BLaER1 treated with 17β-estradiol and CSF1 and Interleukin-3, amounts not matched to agents 10 nM and 100 nM (cell line): Measurements from ENCODE around the gene HK1.

Source experiments
- H3K27ac ChIP-seq, 11 experiments: shearing (Covaris generic); formaldehyde crosslinking; 2 replicates each; pipeline ENCODE4 v1.8.1; 2022
- H3K27me3 ChIP-seq, 11 experiments: shearing (Covaris generic); formaldehyde crosslinking; 2 replicates each; pipeline ENCODE4 v1.8.1; 2022
- H3K36me3 ChIP-seq, 11 experiments: shearing (Covaris generic); formaldehyde crosslinking; 2 replicates each; pipeline ENCODE4 v1.8.1; 2022
- H3K4me1 ChIP-seq, 10 experiments: shearing (Covaris generic); formaldehyde crosslinking; 2 replicates each; pipeline ENCODE4 v1.8.1; 2022
- H3K4me2 ChIP-seq, 11 experiments: shearing (Covaris generic); formaldehyde crosslinking; 2 replicates each; pipeline ENCODE4 v1.8.1; 2022
- H3K4me3 ChIP-seq, 10 experiments: shearing (Covaris generic); formaldehyde crosslinking; 2 replicates each; pipeline ENCODE4 v1.8.1; 2022
- H3K9ac ChIP-seq, 11 experiments: shearing (Covaris generic); formaldehyde crosslinking; 2 replicates each; pipeline ENCODE4 v1.8.1; 2022
- H3K9me3 ChIP-seq, 11 experiments: shearing (Covaris generic); formaldehyde crosslinking; replicated peaks in 1 of 11; 2 replicates each; pipeline ENCODE4 v1.8.1; 2022
- H4K20me1 ChIP-seq, 11 experiments: shearing (Covaris generic); formaldehyde crosslinking; 2 replicates each; pipeline ENCODE4 v1.8.1; 2022
- Cebpa-rat ChIP-seq, 11 experiments: shearing (Covaris generic); IDR thresholded peaks; 2 replicates each; pipeline ENCODE4 v1.8.1; 2022

Gene HK1

DNA sequence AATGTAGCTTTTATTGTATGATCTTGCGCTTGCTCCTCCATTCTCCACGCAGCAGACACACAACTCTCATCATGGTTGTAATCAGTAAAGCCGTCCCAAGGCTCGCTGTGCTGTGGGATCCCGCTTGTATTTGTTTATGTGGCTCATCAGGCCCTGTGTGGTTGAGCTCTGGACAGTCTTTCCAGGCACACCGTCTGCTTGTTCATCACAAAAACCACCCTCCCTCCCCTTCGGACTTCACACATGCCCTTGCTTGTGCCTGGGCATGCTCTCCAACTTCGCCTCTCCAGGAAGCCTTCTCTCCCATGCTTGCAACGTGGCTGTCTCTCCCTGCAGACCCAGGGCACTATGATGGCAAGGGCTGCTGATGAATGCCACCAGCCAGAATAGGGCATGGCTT lies 62.4 kb downstream of the HK1 start:
- H3K9ac ChIP-seq, result 0 out of 22 replicates have a peak overlapping the region, but pooled peaks of 2 of the 11 experiments have one; percentile 14 to 16
- H3K4me3 ChIP-seq, result no peak overlapping the region
- no peak for TF ChIP-seq Cebpa-rat (IDR thresholded peaks at IDR 0.05)
- peaks cover 0 to 52% (median 15%) of the 10 kb centered on the region in 11 experiments; a peak in 10 of 22 replicates for H4K20me1 ChIP-seq
- H3K36me3 ChIP-seq, result peaks cover 0 to 36% (median 14%) of the 10 kb centered on the region in 11 experiments; a peak in 13 of 22 replicates
- no peaks in the 10 kb centered on the region for H3K9me3 ChIP-seq
- H3K27ac ChIP-seq, result peak overlapping the region in 7 of 11 experiments; percentile 0 to 49 (median 19); a peak in 8 of 22 replicates
- peaks cover 83 to 100% (median 97%) of the 10 kb centered on the region in 10 experiments for H3K4me1 ChIP-seq
- peak overlapping the region; percentile 17 to 100 (median 87); a peak in 21 of 22 replicates for H3K4me2 ChIP-seq
- no peaks in the 10 kb centered on the region for H3K27me3 ChIP-seq

DNA sequence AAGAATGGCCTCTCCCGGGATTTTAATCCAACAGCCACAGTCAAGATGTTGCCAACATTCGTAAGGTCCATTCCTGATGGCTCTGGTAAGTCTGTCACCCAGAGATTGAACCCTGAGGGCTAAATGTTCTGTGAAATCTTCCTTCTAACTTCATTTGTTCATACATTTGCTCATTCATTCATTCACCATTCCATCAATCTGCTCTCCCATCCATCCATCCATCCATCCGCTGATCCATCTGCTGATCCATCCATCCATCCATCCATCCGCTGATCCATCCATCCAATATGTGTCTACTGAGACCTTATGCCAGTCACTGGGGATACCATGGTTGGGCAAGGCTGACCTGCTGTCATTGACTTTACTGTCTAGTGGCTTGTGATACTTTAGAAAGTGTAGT lies 65.6 kb downstream of the HK1 start:
- TF ChIP-seq Cebpa-rat (IDR thresholded peaks at IDR 0.05), result no peak
- Histone ChIP-seq H3K9ac (peak overlapping the region in 6 of 11 experiments; percentile 39 to 75 (median 68); a peak in 7 of 22 replicates), H3K4me2 (peak overlapping the region; percentile 74 to 98 (median 83))

DNA sequence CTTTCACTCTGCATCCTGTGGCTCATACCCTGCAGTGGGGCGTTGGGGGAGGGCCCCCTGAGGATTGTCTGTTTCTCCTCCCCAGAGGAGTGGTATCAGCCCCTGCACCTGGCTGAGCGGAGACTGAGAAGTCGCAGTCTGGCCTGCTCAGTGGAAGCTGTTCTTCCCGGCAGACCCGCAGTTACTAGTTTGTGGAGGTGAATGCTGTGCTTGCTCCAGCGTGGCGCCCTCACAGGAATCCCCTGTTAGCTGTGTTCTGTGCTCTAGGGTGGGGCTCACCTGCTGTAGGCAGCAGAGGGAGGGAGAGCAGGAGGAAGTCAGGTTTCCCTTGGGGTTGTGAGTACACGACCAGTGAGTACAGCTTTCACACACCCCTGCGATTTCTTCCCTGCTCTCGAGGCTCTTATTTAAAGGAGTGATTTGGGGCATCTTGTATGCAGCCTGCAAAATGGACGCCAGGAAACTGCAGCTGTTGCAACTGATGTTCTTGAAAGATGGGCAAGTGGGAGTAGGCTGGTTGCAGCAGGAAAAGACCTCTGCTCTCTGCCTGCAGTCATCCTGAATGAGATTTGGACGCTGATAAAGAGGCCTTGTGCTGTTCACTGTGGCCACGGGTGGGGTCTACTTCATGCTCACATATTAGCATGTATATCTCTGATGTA lies 66.4 kb downstream of the HK1 start:
- no peaks in the 10 kb centered on the region for H3K27me3 ChIP-seq
- peaks cover 83 to 100% (median 97%) of the 10 kb centered on the region in 10 experiments for H3K4me1 ChIP-seq
- H3K4me2 ChIP-seq, result peak overlapping the region; percentile 74 to 98 (median 83)
- H3K36me3 ChIP-seq, result peaks cover 5 to 65% (median 33%) of the 10 kb centered on the region in 11 experiments; a peak in 21 of 22 replicates
- peak overlapping the region in 6 of 10 experiments; percentile 4 to 27 (median 14); a peak in 5 of 20 replicates for H3K4me3 ChIP-seq
- H3K27ac ChIP-seq, result peak overlapping the region in 9 of 11 experiments; percentile 9 to 83 (median 60); a peak in 17 of 22 replicates
- H3K9me3 ChIP-seq, result no peaks in the 10 kb centered on the region
- H3K9ac ChIP-seq, result peak overlapping the region in 9 of 11 experiments; percentile 39 to 75 (median 54); a peak in 17 of 22 replicates
- H4K20me1 ChIP-seq, result peaks cover 0 to 83% (median 9%) of the 10 kb centered on the region in 11 experiments; a peak in 10 of 22 replicates
- TF ChIP-seq Cebpa-rat (IDR thresholded peaks at IDR 0.05), result no peak

More for the DNA sequence above, 65.6 kb downstream of the HK1 start:
- H3K36me3 ChIP-seq, result peaks cover 0 to 60% (median 28%) of the 10 kb centered on the region in 11 experiments; a peak in 15 of 22 replicates
- no peaks in the 10 kb centered on the region for H3K27me3 ChIP-seq
- peak overlapping the region in 2 of 10 experiments; percentile 10 to 17; a peak in 1 of 20 replicates for H3K4me3 ChIP-seq
- peak overlapping the region in 8 of 11 experiments; percentile 10 to 83 (median 68); a peak in 14 of 22 replicates for H3K27ac ChIP-seq
- peaks cover 0 to 76% (median 9%) of the 10 kb centered on the region in 11 experiments; a peak in 10 of 22 replicates for H4K20me1 ChIP-seq
- no peaks in the 10 kb centered on the region for H3K9me3 ChIP-seq
- peaks cover 85 to 100% (median 97%) of the 10 kb centered on the region in 10 experiments for H3K4me1 ChIP-seq

DNA sequence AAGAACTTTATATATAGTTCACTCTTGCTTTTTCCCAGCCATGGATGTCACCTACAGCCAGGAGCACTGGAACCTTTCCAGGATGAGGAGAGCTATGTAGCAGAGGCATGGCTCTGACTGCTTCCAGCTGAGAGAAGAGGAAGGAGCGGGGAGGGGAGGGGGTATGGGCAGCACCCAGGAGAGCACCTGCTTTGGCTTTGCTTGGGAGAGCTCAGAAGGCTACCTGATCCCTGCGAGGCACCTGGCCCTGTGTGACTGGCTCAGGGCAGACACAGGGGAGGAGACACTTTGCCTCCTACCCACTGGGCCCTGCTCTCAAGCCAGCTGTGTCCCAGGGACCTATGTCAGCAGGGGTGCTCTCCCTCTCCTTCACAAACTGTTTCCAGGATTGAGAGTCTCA lies 67.1 kb downstream of the HK1 start:
- Histone ChIP-seq H3K4me2 (peak overlapping the region; percentile 74 to 98 (median 83)), H3K4me1 (peaks cover 79 to 100% (median 93%) of the 10 kb centered on the region in 10 experiments), H3K36me3 (peaks cover 12 to 72% (median 40%) of the 10 kb centered on the region in 11 experiments; a peak in 21 of 22 replicates), H3K9ac (peak overlapping the region in 6 of 11 experiments; percentile 6 to 75 (median 68); a peak in 11 of 22 replicates), H3K9me3 (no peaks in the 10 kb centered on the region), H3K27ac (peak overlapping the region in 9 of 11 experiments; percentile 18 to 83 (median 60); a peak in 17 of 22 replicates), H3K4me3 (peak overlapping the region in 2 of 10 experiments; percentile 21 to 27; a peak in 4 of 20 replicates), H4K20me1 (peaks cover 0 to 89% (median 9%) of the 10 kb centered on the region in 11 experiments; a peak in 10 of 22 replicates), H3K27me3 (no peaks in the 10 kb centered on the region)
- TF ChIP-seq Cebpa-rat (IDR thresholded peaks at IDR 0.05), result no peak

DNA sequence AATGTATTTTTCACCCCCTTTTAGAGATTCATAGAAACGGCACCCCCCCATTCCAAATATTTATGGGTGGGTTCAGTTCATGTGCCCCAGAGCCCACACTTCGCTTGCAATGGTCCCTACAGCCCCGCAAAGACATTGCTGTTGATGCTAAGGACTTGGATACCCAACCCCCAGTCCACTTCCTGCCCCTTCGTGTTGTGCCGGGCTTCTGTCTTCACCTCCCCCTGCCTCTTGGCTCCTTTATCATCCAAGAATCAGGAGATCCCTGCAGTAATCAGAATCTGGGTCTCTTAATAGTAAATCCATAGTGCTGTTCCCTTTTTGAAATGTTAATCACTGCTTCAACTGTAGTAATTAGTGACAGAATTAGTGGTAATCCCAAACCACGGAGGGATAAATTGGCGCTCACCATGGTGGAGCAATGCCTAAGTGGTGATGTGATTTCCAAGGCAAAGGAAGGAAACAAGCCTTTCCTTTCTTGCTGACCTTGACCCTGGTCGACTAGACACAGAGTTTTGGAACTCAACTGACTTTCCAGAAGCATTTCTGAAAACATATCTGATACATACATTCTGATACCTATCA lies 67.7 kb downstream of the HK1 start:
- H3K27ac ChIP-seq, result peak overlapping the region in 10 of 11 experiments; percentile 18 to 83 (median 58); a peak in 18 of 22 replicates
- no peaks in the 10 kb centered on the region for H3K9me3 ChIP-seq
- H3K4me3 ChIP-seq, result no peak overlapping the region; a peak in 2 of 20 replicates
- H3K4me1 ChIP-seq, result peaks cover 73 to 96% (median 87%) of the 10 kb centered on the region in 10 experiments
- peak overlapping the region; percentile 74 to 98 (median 83) for H3K4me2 ChIP-seq
- H3K9ac ChIP-seq, result peak overlapping the region in 6 of 11 experiments; percentile 6 to 75 (median 68); a peak in 5 of 22 replicates
- H3K36me3 ChIP-seq, result peaks cover 13 to 76% (median 43%) of the 10 kb centered on the region in 11 experiments; a peak in 21 of 22 replicates
- TF ChIP-seq Cebpa-rat (IDR thresholded peaks at IDR 0.05), result no peak
- H4K20me1 ChIP-seq, result peaks cover 0 to 85% (median 9%) of the 10 kb centered on the region in 11 experiments; a peak in 9 of 22 replicates
- no peaks in the 10 kb centered on the region for H3K27me3 ChIP-seq

DNA sequence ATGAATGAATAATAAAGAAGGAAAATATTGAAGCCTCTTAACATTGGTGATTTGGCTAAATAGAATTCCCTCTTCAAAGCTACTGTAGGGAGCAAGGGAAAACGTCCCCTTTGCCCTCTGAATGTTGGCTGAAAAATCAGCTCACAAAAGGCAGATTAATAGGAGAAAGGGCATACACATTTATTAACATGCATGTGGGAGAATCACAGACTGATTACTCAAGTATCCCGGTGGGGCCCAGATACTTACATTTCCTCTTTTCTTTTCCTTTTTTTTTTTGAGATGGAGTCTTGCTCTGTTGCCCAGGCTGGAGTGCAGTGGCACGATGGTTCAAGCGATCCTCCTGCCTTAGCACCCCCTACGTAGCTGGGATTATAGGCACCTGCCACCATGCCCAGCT lies 68.5 kb downstream of the HK1 start:
- no peaks in the 10 kb centered on the region for H3K27me3 ChIP-seq
- peak overlapping the region in 2 of 10 experiments; percentile 10 to 18; a peak in 1 of 20 replicates for H3K4me3 ChIP-seq
- peaks cover 0 to 84% (median 9%) of the 10 kb centered on the region in 11 experiments; a peak in 9 of 22 replicates for H4K20me1 ChIP-seq
- H3K4me1 ChIP-seq, result peaks cover 69 to 91% (median 79%) of the 10 kb centered on the region in 10 experiments
- peaks cover 13 to 83% (median 43%) of the 10 kb centered on the region in 11 experiments; a peak in 21 of 22 replicates for H3K36me3 ChIP-seq
- no peak for TF ChIP-seq Cebpa-rat (IDR thresholded peaks at IDR 0.05)
- peak overlapping the region; percentile 74 to 98 (median 83) for H3K4me2 ChIP-seq
- no peaks in the 10 kb centered on the region for H3K9me3 ChIP-seq
- peak overlapping the region in 7 of 11 experiments; percentile 18 to 80 (median 55); a peak in 9 of 22 replicates for H3K27ac ChIP-seq
- peak overlapping the region in 1 of 11 experiments; percentile 10; a peak in 1 of 22 replicates for H3K9ac ChIP-seq

DNA sequence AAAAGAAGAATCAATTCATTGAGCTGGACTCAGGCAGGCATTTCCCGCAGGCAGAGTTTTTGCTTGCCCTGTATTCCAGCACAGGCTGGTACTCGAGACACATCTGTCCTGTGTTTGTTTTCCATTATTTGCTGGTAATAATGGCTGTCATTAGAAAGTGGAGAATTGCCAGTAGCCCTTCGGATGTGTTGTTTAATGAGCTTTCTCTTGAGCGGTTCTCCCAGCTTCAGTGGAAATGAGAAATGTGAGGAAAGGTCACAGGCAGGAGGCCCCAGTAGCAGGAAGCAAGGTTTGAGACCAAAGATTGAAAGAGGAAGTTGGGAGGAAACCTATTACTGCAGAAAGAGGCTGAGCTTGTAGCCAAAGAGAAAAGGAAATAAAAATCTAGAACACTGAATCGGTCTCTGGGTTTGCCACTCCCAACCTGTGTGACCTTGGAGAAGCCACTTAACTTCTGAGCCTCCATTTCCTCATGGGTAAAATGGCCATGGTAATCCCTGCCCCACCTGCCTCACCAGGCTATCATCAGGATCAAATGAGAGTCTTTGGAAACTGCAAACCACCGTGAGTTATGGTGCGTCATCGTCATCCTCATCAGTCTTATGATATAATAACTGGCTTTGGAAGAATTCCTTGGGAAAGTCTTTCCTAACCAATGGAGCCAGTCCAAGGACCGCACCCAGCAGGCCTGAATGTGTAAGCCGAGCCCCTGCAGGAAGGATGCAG lies 70.7 kb downstream of the HK1 start:
- H3K4me2 ChIP-seq, result peak overlapping the region; percentile 52 to 98 (median 70)
- TF ChIP-seq Cebpa-rat (IDR thresholded peaks at IDR 0.05), result no peak
- no peak overlapping the region for H3K4me3 ChIP-seq
- H3K4me1 ChIP-seq, result peaks cover 56 to 82% (median 63%) of the 10 kb centered on the region in 10 experiments
- no peaks in the 10 kb centered on the region for H3K27me3 ChIP-seq
- H3K36me3 ChIP-seq, result peaks cover 25 to 88% (median 56%) of the 10 kb centered on the region in 11 experiments
- peaks cover 0 to 12% (median 0%) of the 10 kb centered on the region in 11 experiments; a peak in 9 of 22 replicates for H3K9me3 ChIP-seq
- H4K20me1 ChIP-seq, result peaks cover 0 to 83% (median 9%) of the 10 kb centered on the region in 11 experiments; a peak in 9 of 22 replicates
- H3K9ac ChIP-seq, result peak overlapping the region in 7 of 11 experiments; percentile 0 to 49 (median 16); a peak in 10 of 22 replicates
- peak overlapping the region; percentile 7 to 68 (median 47); a peak in 20 of 22 replicates for H3K27ac ChIP-seq
